Middle frontal gyrus (tissue), 1 donor: ENCODE data around the gene USP2.

Source experiments
- DNase-seq: peaks from one replicate; pipeline ENCODE4 v3.0.0-alpha.2; 2015; ENCODE audit warnings: low spot score; ENCODE audit errors: extremely low spot score

USP2 gene

DNA sequence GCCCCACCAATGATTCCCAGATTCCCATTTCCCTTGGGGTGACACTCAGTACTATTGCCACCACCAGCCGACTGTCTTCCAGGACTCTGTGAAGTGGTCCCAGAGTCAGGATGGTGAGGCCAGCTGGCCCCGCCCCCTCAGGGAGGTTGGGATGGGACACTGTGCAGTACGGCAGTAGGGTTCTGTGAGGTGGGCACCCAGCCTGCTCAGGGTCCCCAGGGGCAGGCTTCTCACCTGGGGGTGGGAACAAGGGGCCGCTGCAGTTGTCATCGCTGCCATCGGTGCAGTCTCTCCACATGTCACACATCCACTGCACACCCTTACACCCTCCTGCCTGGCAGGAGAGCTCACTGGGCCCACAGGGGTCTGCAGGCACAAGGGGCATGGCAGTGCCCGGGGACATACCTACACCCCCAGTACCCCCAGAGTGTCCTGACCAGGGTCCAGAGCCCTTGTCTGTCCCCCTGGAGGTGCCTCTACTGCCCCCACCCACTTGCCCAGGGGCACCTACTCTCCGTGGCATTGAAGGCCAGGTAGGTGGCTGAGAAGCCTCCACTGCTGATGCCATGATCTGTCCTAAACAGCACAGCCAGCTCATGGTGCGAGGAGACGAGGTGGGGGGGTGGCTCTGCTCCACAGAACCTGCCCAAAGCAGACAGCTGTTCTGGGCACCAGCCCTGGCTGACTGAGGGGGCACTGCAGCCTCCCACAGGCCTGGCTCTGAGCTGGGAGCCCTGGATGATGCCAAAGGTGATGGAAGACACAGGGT, 38.9 kb downstream of the USP2 start:
- DNase-seq: no peak

DNA sequence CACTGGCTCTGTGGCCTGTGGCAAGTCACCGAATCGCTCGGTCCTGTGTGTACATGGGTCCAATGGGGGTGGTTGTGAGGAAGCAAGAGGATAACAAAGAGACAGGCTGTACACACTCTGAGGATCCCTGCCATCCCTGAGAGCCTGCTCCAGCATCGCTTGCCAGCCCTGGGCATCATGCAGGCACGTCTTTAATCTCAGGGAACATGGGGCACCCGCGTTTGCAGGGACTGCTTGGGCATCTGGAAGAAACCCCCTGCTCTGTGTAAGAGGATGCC, 39.5 kb downstream of the USP2 start:
- DNase-seq: no peak

DNA sequence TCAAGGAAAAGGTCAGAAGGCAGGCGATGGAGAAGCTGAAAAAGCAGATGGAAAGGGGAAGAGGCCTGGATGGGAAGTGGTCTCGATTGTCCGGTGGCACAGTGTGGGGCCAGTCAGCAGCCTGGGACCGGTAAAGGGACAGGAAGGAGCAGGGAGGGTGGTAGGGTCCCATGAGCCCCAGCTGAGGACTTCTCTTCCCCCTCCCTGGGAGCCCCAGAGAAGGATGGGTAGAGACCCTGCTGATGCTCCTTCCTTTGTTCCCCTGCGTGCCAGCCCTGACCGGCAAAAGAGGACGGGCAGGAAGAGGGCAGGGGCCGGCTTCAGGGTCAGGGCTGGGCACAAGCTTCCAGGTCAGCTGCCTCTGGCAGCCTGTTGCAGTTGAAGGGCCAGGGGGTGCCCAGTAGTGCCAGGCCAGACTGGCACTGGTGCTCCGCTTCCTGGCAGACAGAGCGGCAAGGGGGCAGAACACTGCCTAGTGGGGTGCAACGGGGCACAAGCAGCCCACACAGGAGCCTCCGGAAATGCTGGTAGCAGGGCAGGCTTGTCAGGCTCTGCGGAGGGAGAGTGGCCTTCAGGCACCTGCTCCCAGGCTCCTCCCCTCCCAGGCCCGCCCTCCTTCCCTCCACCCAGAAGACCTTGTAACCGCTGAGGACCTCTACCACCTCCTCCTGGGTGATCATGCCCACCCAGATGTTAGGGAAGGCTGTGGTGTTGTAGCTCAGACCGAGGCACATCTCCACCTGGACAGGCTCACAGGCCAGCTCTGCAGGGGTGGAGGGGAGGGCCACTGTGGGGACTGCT, 40.1 kb downstream of the USP2 start:
- no peak for DNase-seq

DNA sequence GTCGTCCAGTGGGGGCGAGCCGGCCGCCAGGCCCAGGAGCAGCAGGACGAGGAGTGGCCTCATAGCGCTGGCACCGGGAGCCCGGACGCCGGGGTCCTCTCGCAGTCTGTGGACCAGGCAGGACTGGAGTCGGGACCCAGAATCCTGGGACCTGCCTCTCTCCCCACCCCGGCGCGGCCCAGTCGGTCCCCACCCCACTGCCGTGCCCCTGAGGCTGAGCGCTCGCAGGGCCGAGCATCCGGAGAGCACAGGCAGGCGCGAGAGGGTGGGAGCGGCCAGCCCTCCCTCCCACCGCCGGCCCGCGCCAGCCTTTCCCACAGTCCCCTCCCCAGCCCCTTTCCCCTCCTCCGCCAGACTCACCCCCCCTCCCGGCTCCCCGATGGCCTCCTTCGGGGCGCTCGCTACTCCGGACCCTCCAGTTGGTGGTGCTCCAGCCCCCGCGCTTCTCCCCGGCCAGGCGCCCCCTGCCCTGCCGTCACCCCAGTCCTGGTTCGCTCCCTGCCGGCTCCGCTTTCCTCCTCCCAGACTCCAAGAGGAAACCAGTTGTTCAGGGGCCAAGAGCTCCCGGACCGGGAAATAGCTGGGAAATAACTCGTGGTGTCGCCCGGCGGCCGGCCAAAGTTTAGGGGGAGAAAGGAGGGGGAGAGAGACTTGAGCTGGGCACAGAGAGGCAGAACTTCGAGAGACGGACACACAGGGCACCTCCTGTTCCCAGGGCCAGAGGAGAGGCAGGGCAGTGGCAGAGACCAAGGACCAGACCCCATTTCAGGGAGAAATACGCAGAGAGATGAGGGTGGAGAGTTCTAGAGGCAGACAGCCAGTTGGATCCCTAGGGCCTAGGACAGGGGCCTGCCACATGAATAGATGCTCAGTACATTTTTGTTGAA, 40.9 kb downstream of the USP2 start, which contains the start of gene C1QTNF5:
C1QTNF5 (minus strand) TSS at position 549 of the 887 bp plus-strand sequence; CDS start at position 63, 486 bp downstream.
- DNase-seq: no peak

DNA sequence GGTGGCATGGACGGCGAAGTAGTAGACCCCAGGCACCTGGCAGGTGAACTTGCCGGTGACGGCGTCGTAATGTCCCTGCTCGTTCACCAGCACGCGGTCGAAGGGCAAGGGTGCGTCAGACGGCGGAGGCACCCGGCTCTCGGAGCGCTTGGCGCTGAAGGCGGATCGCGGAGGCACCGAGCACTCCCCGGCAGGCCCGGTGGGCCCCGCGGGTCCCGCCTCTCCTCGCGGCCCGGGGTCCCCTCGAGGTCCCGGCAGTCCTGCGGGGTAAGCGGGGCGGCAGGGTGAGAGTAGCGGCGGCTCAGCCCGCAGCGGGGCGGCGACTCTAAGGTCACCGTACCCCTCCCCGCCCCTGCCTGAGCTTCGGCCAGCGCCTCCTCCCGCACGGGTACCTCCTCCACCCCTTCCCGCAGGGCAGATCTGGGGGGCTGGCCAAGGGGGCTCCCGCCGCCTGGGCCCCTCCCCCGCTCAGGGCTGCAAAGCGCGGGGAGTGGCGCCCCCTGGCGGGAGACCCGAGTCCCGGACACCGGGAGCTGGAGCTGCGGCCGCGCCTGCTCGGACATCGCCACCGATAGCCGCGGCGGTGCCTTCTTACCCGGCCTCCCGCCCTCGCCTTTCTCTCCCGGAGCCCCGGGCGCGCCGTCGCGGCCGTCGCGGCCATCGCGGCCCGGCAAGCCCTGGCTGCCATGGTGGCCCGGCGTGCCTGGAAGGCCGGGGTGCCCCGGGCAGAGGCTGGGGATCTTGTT, 41.7 kb downstream of the USP2 start:
- DNase-seq: no peak

DNA sequence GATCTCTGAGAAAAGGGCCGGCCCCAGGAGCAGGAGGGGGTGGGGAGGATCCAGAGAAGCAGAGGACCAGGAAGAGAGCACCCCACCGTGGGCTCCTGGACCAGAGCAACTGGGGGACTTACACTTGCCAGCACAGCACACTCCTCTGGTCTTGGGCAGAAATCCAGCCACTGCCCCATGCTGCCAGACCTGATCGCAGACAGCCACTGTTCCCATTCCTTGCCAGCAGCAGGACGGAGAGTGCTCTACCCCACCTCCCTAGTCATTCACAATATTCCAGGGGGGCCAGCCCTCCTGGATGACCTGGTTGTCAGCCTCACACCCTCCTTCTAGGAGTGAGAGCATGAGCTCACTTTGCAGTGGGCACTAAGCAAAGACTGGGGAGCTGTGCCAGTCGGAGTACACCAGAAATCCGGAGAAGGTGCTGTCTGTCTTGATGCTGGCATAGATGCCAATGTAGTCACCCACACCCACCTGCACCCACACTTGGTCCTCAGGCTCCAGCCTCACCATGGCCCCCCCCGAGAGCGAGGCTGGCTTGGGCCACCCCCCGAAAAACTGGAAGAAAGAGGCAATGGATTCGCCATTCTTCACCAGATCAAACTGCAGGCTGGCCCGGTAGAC, 42.4 kb downstream of the USP2 start:
- no peak for DNase-seq

DNA sequence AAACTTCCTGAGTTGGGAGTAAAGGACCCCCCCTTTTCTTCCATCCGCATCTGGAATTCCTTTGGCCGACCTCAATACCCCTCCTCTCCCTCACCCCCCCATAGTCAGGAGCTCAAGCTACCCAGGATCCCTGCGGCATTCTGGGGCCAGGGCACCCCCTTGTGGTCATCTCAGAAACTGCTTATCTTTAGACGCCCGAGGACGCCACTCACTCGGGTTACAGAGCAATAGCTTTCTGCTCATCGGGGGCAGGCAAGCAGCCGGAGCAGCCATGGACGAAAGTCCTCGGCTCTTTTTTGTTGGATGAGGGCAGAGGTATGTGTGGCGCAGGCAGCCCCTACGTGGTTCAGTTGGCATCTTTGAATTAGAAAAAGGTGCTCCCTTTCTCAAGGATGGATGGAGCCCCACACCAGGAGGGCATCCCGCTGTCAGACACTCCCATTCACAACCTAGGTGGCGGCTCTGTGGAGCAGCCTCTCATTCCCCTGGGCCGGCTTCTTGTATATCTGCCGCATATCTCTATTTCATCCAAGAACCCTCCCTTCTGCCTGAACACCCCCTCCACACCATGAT, 43.1 kb downstream of the USP2 start:
- DNase-seq: no peak

DNA sequence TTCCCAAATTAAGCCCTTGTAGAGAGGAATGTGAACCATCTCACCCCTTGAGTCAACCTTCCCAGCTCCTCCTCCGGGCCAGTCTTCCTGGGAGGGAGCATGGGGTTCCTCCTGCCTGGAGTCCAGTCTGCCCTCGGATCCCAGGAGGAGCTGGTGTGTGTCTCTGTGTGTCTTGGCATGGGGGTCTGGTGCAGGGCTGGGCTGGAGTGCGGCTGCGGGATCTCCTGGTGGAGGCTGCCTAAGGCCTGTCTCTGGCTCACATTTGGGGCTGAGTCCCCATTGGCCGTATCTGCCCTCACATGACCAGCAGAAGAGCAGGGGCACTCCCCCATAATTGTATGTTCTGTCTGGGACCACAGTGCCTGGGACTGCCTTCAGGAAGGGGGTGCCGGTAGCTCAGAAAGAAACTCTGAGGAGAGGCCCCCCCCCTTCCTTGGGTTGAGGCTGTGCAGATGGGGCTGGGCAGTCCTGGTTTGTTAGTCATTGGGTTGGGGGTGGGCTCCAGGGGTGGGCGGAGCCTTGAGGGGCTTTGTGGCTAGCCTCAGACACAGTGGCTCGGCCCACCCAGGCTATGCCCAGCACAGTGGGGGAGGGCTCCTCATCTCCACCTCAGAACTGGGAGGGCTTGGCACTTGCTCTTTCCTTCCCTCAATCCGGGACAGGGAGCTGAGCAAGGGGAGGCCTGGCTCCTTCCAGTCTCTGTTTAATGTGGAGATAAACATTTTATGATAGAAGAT, 43.7 kb downstream of the USP2 start:
- DNase-seq: no peak

DNA sequence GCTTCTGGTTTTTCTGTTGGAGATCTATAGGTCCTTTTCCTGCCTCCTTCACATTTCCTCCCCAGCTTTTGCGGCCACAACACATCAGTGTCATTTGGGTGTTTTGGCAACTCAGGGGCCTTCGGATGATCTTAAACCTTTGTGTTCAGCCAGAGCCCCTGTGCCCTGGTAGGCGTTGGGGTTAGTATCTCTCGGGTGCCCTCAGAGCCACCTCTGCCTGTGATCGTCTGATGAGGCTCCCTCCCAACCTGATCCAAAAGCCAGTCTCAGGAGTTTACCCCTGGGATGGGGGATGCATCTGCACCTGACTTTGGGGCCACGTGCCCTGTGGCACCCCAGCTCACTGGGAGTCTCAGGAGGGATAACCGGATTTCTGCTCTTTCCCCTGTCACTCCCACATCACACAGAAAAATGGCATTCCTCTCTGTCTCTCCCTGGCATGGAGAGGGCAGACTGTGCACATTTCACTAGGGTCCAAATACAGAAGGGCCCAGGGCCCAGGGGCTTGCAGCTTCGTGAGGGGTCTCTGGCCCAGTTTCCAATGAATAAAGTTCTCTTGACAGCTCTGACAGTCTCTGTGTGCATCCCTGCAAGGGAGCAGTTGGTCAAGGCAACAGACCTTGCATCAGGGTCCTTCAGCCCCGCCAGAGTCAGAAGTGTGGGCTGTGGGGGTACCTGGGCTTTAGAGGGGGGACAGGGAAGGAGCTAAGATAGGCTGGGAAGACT, 44.6 kb downstream of the USP2 start:
- no peak for DNase-seq

DNA sequence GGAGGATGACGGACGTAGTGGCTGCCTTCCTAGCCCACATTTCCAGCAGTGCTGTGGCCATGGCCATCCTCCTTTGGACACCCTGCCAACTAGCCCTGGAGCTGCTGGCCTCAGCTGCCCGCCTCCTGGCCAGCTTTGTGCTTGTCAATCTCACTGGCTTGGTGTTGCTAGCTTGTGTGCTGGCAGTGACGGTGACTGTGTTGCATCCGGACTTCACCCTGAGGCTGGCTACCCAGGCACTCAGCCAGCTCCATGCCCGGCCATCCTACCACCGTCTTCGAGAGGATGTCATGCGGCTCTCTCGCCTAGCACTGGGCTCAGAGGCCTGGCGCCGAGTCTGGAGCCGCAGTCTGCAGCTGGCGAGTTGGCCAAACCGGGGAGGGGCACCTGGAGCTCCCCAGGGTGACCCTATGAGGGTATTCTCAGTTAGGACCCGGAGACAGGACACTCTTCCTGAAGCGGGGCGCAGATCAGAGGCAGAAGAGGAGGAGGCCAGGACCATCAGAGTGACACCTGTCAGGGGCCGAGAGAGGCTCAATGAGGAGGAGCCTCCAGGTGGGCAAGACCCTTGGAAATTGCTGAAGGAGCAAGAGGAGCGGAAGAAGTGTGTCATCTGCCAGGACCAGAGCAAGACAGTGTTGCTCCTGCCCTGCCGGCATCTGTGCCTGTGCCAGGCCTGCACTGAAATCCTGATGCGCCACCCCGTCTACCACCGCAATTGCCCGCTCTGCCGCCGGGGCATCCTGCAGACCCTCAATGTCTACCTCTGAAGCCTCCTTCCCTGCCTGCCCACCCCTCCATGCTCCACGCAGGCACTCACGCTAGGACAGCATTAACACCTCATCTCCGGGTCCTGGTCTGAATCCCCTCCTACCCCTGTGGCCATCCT, 45.6 kb downstream of the USP2 start:
- no peak for DNase-seq

DNA sequence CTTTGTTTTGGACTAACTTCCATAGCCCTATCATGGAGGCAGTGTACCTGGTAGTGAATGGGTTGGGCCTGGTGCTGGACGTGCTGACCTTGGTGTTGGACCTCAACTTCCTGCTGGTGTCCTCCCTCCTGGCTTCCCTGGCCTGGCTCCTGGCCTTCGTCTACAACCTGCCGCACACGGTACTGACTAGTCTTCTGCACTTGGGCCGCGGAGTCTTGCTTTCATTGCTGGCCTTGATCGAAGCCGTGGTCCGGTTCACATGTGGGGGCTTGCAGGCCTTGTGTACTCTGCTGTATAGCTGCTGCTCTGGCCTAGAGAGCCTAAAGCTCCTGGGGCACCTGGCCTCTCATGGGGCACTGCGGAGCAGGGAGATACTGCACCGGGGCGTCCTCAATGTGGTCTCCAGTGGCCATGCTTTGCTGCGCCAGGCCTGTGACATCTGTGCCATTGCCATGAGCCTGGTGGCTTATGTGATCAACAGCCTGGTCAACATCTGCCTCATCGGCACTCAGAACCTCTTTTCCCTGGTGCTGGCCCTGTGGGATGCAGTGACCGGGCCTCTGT, 46.3 kb downstream of the USP2 start:
- DNase-seq: no peak

DNA sequence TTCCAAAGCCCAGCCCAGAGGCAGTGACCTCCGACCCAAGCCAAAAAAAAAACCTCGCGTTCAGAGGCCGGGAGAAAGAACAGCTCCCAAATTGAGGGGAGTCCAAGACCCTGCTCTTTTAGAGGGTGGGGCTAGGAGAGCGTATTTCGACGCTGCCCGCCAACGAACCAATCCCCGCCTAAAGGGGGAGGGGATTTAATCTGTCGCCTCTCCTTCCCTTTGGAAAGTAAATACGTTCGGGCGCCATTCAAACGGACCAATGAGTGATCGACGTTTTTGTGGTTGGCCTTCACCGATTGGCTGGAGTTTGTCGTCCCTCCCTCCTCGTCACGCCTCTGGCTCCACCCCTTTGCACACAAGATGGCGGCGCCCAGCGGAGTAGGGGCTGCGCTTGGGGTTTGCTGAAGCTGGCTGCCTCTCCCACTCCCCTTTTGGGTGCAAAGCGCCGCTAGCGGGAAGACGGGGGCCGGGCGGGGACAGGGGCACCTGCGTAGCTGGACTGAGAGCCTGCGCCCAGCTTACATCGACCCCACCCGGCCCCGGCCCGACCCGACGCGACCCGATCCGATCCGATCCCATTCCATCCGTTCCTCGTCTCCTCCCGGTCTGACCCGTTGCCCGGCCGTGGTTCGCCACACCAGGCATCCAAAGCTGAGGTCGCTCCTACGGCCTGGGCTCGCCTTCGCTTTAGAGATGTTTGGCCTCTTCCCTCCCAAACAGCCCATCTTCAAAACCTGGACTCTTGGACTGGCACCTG, 47.1 kb downstream of the USP2 start, which contains the start of gene RNF26:
RNF26 (plus strand) TSS at position 354 of the 757 bp plus-strand sequence. CDS start 596 bp downstream, outside the sequence.
- peak; percentile 98 for DNase-seq

DNA sequence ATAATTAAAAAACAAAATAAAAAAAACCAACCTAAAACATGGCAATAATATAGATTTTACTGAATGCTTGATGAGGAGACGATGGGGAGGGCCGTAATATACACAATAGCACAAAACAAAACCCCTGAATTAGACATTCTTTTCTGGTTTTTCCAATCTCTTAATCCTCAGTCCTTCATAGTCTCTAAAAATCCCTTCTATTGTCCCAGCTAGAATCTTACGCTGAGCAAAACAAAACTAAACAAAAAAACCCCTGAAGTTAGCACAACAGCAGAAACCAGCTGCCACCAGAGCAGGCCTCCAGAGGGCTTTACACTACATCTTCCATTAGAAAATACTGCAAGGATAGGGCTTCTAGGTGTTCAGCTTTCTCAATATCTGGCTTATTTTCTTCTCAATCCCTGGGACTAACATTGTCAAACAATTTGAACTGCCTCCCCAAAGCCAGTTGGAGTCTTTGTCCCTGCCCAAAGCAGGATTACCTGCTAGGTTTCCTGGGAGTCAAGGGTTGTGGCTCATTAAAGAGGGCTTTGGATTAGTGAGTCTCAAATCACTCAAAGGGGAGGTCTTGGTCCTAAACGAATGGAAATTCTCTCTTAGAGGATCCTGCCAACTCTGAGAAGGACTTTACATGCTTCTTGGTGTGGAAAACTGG, 49.3 kb downstream of the USP2 start:
- DNase-seq: no peak

DNA sequence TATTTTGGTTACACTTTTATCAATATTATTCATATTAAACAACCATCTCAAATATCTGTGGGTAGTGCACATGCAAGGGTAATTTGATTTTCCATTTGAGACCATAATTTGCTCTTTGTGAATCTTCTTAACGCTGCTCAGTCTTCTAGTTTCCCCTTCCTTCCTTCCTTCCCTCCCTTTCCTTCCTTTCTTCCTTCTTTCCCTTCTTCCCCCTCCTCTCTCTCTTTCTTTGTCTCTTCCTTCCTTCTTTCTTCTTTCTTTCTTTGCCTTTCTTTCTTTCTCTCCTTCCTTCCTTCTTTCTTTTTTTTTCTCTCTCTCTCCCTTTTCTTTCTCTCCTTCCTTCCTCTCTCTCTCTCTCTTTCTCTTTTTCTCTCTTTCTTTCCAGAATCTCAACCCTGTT, 51.3 kb downstream of the USP2 start:
- DNase-seq: no peak

DNA sequence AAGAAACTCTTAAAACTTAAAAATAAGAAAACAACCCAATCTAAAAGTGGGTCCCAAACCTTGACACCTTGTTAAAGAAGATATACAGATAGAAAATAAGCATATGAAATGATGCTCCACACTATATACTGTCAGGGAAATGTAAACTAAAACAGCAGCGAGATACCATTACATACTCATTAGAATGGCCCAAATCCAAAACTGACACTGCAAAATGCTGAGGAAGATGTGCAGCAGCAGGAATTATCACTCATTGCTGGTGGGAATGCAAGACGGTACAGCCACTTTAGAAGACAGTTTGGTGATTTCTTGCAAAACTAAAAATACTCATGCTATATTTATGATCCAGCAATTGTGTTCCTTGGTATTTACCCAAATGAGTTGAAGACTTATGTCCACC, 52.2 kb downstream of the USP2 start:
- no peak for DNase-seq

DNA sequence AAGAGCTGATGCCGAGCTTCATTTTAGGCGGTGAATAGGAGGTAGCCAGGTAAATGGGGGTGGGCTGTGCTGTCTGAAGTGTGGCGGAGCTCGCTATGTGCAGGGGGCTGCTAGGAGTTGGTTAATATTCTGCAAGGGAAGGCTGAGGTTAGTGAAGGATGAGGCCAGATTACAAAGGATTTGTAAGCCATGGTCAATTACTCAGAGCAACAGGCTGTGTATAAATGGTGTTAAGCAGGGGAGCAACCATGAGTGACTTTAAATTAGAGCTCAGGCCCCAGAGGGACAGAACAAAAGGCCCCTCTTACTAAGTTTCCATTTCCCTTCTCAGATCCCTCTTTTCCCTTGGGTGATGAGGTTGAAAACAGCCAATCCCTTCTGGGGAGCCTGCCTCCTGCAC, 57.3 kb downstream of the USP2 start:
- DNase-seq: no peak
